Prostate gland (tissue), 2 donors: ENCODE results near the gene ATG2A. TPM values are rescaled to one million over a fixed set of nuclear protein-coding genes. Genes with fewer than 3 reads are reported as not detected.
A peak's percentile ranks its signal among the peaks of the same experiment; 100 is the strongest.

Experiments used
- DNase-seq: peaks from one replicate; pipeline ENCODE4 v3.0.0-alpha.2; 2019; ENCODE audit warnings: low spot score
- H3K27ac ChIP-seq, 2 donors: fragments of 200-600 bp; sonication (generic); 2 replicates each; pipeline ENCODE4 v1.5.1; 2017 to 2019
- H3K27me3 ChIP-seq: fragments of 200-600 bp; sonication (generic); replicated peaks from 2 replicates; pipeline ENCODE4 v1.5.1; 2019; ENCODE audit not compliant: insufficient read depth
- H3K36me3 ChIP-seq, 2 donors: fragments of 200-600 bp; sonication (generic); 1 replicate in 1 of 2; 2 replicates in 1 of 2; pipeline versions ENCODE4 v1.5.1 to v1.8.1; 2017 to 2019
- H3K4me1 ChIP-seq: fragments of 200-600 bp; sonication (generic); replicated peaks from 2 replicates; pipeline ENCODE4 v1.5.1; 2019
- H3K4me3 ChIP-seq, 2 donors: fragments of 200-600 bp; sonication (generic); 2 replicates each; pipeline ENCODE4 v1.5.1; 2017 to 2019
- H3K9me3 ChIP-seq: fragments of 200-600 bp; sonication (generic); 2 replicates; pipeline ENCODE4 v1.5.1; 2017
- POLR2A ChIP-seq: fragments of 450-650 bp; IDR thresholded peaks from one replicate; pipeline ENCODE4 v1.6.1; 2016; ENCODE audit warnings: antibody characterized with exemption, mild to moderate bottlenecking
- POLR2AphosphoS5 ChIP-seq: sonication (generic); formaldehyde crosslinking; IDR thresholded peaks from one replicate; pipeline ENCODE4 v1.6.1; 2017; ENCODE audit warnings: antibody characterized with exemption
- WGBS: methylation state at CpG from one replicate; pipeline ENCODE4 v1.1.5; 2018; 5-methylcytosine and 5-hydroxymethylcytosine counted together
- intact Hi-C: fragments of 100-400 bp; cut with DNase I; formaldehyde crosslinking; loops from one replicate; pipeline ENCODE4 v1.14.2; 2022
- total RNA-seq, 2 donors: library from RNA; depleted of rRNA; stranded (reverse); fragments of >200 nt; gene quantifications; one replicate each; pipeline ENCODE4 v1.1.0, GENCODE V29; 2016
- TF ChIP-seq, protein P1 (sequence below), 4 experiments: fragments of 200-600 bp in 2 of 4; fragments of 450-650 bp in 2 of 4; sonication (generic) in 2 of 4; IDR thresholded peaks; 1 replicate in 3 of 4; 2 replicates in 1 of 4; pipeline ENCODE4 v1.5.1; 2016 to 2019; ENCODE audit warnings: antibody characterized with exemption in 4 of 4, mild to moderate bottlenecking in 2 of 4, moderate library complexity in 2 of 4

ATG2A gene
- total RNA-seq, 2 donors from 2014 or later = 38.4 to 66.1 TPM

GRCh38 chr11:64920124-64920523, 3.1 kb upstream of the ATG2A start:
- no peak overlapping the region for H3K27ac ChIP-seq
- H3K36me3 ChIP-seq = no peaks in the 10 kb centered on the region
- H3K4me1 ChIP-seq = peaks cover 16% of the 10 kb centered on the region
- TF ChIP-seq POLR2AphosphoS5 = no peak
- TF ChIP-seq POLR2A = no peak
- TF ChIP-seq, protein P1, sequence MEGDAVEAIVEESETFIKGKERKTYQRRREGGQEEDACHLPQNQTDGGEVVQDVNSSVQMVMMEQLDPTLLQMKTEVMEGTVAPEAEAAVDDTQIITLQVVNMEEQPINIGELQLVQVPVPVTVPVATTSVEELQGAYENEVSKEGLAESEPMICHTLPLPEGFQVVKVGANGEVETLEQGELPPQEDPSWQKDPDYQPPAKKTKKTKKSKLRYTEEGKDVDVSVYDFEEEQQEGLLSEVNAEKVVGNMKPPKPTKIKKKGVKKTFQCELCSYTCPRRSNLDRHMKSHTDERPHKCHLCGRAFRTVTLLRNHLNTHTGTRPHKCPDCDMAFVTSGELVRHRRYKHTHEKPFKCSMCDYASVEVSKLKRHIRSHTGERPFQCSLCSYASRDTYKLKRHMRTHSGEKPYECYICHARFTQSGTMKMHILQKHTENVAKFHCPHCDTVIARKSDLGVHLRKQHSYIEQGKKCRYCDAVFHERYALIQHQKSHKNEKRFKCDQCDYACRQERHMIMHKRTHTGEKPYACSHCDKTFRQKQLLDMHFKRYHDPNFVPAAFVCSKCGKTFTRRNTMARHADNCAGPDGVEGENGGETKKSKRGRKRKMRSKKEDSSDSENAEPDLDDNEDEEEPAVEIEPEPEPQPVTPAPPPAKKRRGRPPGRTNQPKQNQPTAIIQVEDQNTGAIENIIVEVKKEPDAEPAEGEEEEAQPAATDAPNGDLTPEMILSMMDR (IDR thresholded peaks at IDR 0.05) = no peak
- WGBS = 68% methylated on average over 2 of the region's 2 CpGs
- H3K9me3 ChIP-seq = no peaks in the 10 kb centered on the region
- no peak for DNase-seq
- H3K4me3 ChIP-seq = no peak overlapping the region
- intact Hi-C loops = no loop called here
- H3K27me3 ChIP-seq = no peaks in the 10 kb centered on the region

DNA sequence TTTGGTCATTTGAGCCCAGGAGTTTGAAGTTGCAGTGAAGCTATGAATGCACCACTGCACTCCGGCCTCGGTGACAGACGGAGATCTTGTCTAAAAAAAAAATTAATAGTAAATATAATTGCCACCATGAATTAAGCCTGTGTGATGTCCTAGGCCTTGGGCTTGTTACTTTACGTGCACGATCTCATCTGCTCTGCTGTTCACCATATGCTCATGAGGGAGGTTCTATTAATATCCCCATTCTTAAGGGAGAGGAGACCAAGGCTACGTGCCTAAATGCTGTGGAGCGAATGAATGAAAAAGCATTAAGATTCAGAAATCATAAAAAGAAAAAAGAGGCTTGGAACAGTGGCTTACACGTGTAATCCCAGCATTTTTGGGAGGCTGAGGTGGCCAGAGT, 2.6 kb upstream of the ATG2A start:
- WGBS = 87% methylated on average over 8 of the region's 8 CpGs

DNA sequence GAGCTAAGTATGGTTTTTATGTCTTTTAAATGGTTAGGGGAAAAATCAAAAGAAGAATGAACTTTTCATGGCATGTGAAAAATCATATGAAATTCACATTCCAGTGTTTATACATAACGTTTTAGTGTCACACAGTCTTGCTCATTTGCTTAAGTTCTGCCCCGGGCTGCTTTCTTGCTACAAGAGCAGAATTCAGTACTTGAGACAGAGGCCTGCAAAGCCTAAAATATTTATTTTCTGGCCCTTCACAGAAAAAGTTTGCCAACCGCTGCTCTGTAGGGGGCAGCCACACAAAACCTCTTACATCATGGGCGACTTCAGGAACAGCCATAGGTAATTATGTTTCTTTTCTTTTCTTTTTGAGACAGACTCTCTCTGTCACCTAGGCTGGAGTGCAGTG, 1.0 kb upstream of the ATG2A start:
- DNase-seq = no peak
- H3K36me3 ChIP-seq = peaks cover 4 to 5% of the 10 kb centered on the region in 2 donors
- WGBS = 11% methylated on average over 4 of the region's 4 CpGs
- intact Hi-C loops = loop anchor here (10.0 kb wide), 1 partner anchor 197 kb away; the partner anchor contains the start of genes TM7SF2 and ZNHIT2
- H3K4me1 ChIP-seq = peaks cover 17% of the 10 kb centered on the region
- H3K4me3 ChIP-seq = peak overlapping the region; percentile 76 to 92
- H3K9me3 ChIP-seq = no peaks in the 10 kb centered on the region
- H3K27ac ChIP-seq = peak overlapping the region; percentile 67 to 71
- H3K27me3 ChIP-seq = no peaks in the 10 kb centered on the region
- no peak for TF ChIP-seq POLR2A
- no peak for TF ChIP-seq POLR2AphosphoS5
- TF ChIP-seq, protein P1 (IDR thresholded peaks at IDR 0.05) = no peak

More for the DNA sequence above, 2.6 kb upstream of the ATG2A start:
- intact Hi-C loops = loop anchor here (10.0 kb wide), 1 partner anchor 195 kb away; the partner anchor contains the start of genes TM7SF2 and ZNHIT2
- Histone ChIP-seq H3K27me3 (no peaks in the 10 kb centered on the region), H3K4me3 (no peak overlapping the region), H3K4me1 (peaks cover 17% of the 10 kb centered on the region), H3K27ac (no peak overlapping the region), H3K9me3 (no peaks in the 10 kb centered on the region), H3K36me3 (no peaks in the 10 kb centered on the region)
- TF ChIP-seq, protein P1 (IDR thresholded peaks at IDR 0.05) = no peak
- no peak for TF ChIP-seq POLR2A
- no peak for TF ChIP-seq POLR2AphosphoS5
- DNase-seq = no peak

DNA sequence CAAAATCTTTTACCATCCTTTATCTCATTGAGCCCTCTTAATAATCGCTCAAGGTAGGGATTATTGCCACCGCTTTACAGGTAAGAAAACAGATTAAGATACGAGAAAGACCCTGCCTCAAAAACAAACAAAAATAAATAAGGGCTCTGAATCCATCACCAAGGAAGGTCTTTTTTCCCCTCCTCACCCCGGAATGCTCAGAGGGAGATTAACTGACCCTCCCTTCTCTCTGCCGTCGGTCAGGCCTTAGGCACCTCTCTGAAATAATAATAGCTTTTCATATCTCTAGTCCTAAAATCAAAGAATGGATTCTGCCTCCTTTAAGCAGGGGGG, 620 bp upstream of the ATG2A start:
- Histone ChIP-seq H3K36me3 (peaks cover 8 to 9% of the 10 kb centered on the region in 2 donors), H3K27ac (peak overlapping the region; percentile 67 to 71), H3K9me3 (no peaks in the 10 kb centered on the region), H3K4me1 (peaks cover 17% of the 10 kb centered on the region), H3K27me3 (no peaks in the 10 kb centered on the region), H3K4me3 (peak overlapping the region; percentile 76 to 92)
- TF ChIP-seq POLR2AphosphoS5 = no peak
- TF ChIP-seq, protein P1 (IDR thresholded peaks at IDR 0.05) = no peak
- no peak for TF ChIP-seq POLR2A
- WGBS = 6% methylated on average over 6 of the region's 6 CpGs
- intact Hi-C loops = loop anchor here (2.0 to 10.0 kb wide), 2 partner anchors 97 to 197 kb away; partner anchors contain the start of genes ARL2, TM7SF2 and ZNHIT2
- DNase-seq = no peak

- Histone ChIP-seq H3K4me3 (peak overlapping the region; percentile 76 to 92), H3K27me3 (no peaks in the 10 kb centered on the region), H3K9me3 (no peaks in the 10 kb centered on the region), H3K36me3 (peaks cover 14 to 20% of the 10 kb centered on the region in 2 donors), H3K27ac (peak overlapping the region; percentile 71 to 80), H3K4me1 (peaks cover 17% of the 10 kb centered on the region)
- DNase-seq = no peak
- WGBS = 4% methylated on average over 23 of the region's 23 CpGs
- intact Hi-C loops = loop anchor here (2.0 to 10.0 kb wide), 2 partner anchors 99 to 199 kb away; partner anchors contain the start of genes ARL2, TM7SF2 and ZNHIT2
- peak; percentile 43 for TF ChIP-seq POLR2AphosphoS5
- no peak for TF ChIP-seq POLR2A
Observed at GRCh38 chr11:64916040-64916774, 802 bp downstream of the ATG2A start.
